Right lobe of liver (tissue), 6 donors: ENCODE measurements around the gene ZBTB48. TPM values are rescaled to one million over a fixed set of nuclear protein-coding genes. Genes with fewer than 3 reads are reported as not detected.

Experiments used
- ATAC-seq, 4 donors: fragments of 200-7000 bp; cut with Tn5 transposase; one replicate each; pipeline ENCODE4 v1.9.1; 2020; ENCODE audit warnings: mild to moderate bottlenecking in 4 of 4, moderate library complexity in 4 of 4
- DNase-seq, 3 donors: peaks; one replicate each; pipeline ENCODE4 v3.0.0-alpha.2; 2020
- H3K27ac ChIP-seq, 3 donors: fragments of 200-600 bp; one replicate each; pipeline ENCODE4 v1.8.0; 2022
- H3K27me3 ChIP-seq, 2 donors: fragments of 200-600 bp; one replicate each; pipeline ENCODE4 v1.8.0; 2022
- H3K36me3 ChIP-seq, 4 donors: fragments of 200-600 bp; sonication (generic) in 1 of 4; one replicate each; pipeline versions ENCODE4 v1.5.1 to v1.8.0; 2017 to 2022; ENCODE audit warnings: control low read depth in 1 of 4
- H3K4me1 ChIP-seq, 4 donors: fragments of 200-600 bp; sonication (generic) in 1 of 4; one replicate each; pipeline versions ENCODE4 v1.5.1 to v1.8.0; 2017 to 2022; ENCODE audit warnings: control low read depth in 1 of 4
- H3K4me3 ChIP-seq, 3 donors: fragments of 200-600 bp; one replicate each; pipeline ENCODE4 v1.8.0; 2022
- H3K9me3 ChIP-seq, 4 donors: fragments of 200-600 bp; sonication (generic) in 1 of 4; one replicate each; pipeline versions ENCODE4 v1.5.1 to v1.8.0; 2017 to 2022; ENCODE audit warnings: control low read depth in 1 of 4
- CTCF ChIP-seq, 4 donors: fragments of 200-600 bp in 3 of 4; fragments of 450-650 bp in 1 of 4; IDR thresholded peaks; one replicate each; pipeline versions ENCODE4 v1.5.1 to v1.8.0; 2016 to 2022; ENCODE audit warnings: antibody characterized with exemption in 4 of 4, mild to moderate bottlenecking in 2 of 4
- POLR2A ChIP-seq: fragments of 450-650 bp; IDR thresholded peaks from one replicate; pipeline ENCODE4 v1.6.1; 2017; ENCODE audit warnings: antibody characterized with exemption, mild to moderate bottlenecking
- WGBS: methylation state at CpG from one replicate; pipeline ENCODE4 v1.1.6; 2018; ENCODE audit warnings: low coverage, low lambda C conversion rate; ENCODE audit not compliant: insufficient coverage; ENCODE audit errors: missing lambda C conversion rate; 5-methylcytosine and 5-hydroxymethylcytosine counted together
- intact Hi-C, 2 donors: fragments of 100-400 bp; cut with DNase I; formaldehyde crosslinking; loops; one replicate each; pipeline versions ENCODE4 v1.11.2 to v1.14.1; 2022
- total RNA-seq, 6 experiments: library from RNA; depleted of rRNA in 2 of 6; stranded (reverse); fragments of >200 nt in 2 of 6; fragmentation: NEBNext Ultra II Directional in 3 of 6; extraction: Animal tissue kit (Norgen Biotek cat#: 25700) in 3 of 6; gene quantifications; one replicate each; pipeline versions ENCODE4 v1.1.0 to v1.2.4, GENCODE V29; 2016 to 2023
- donor health status: DM: no; HTN: yes; CAD: no.
- donor health status: DM: no; HTN: no; CAD: no.
- donor health status: DM: no; HTN: no; CAD: no.
- donor health status: DM: no; HTN: yes; CAD: no.
- donor health status: DM: no; HTN: yes; CAD: no.

Gene ZBTB48
- total RNA-seq, 6 experiments from 2014 or later = 5.9 to 43.1 (median 19.5) TPM

DNA sequence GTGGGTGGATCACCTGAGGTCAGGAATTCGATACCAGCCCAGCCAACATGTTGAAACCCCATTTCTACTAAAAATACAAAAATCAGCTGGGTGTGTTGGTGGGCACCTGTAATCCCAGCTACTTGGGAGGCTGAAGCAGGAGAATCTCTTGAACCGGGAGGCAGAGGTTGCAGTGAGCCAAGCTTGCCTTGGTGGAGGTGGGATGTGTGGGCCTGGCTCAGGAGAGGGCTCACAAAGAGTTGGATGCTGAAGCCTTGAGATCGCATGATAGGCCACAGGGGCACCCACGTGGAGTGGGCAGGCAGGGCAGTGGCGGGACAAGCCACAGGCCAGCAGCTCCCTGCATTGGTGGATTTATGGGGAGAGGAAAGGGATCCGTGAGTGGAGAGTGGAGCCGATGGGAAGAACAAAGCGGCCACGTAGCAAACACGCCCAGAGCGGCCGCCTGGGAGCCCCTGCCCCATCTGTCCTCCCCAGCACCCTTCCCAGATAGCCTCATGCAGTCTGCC, 49.2 kb downstream of the ZBTB48 start:
- Histone ChIP-seq H3K4me3 (no peak overlapping the region), H3K4me1 (peaks cover 0 to 15% (median 7%) of the 10 kb centered on the region in 4 donors), H3K27me3 (no peaks in the 10 kb centered on the region), H3K9me3 (no peaks in the 10 kb centered on the region), H3K36me3 (peaks cover 0 to 61% (median 2%) of the 10 kb centered on the region in 4 donors), H3K27ac (no peak overlapping the region)
- no peak for ATAC-seq
- DNase-seq = no peak
- intact Hi-C loops = no loop called here
- TF ChIP-seq CTCF (IDR thresholded peaks at IDR 0.05) = no peak
- TF ChIP-seq POLR2A = no peak
- 74% methylated on average over 4 of the region's 12 CpGs for WGBS

DNA sequence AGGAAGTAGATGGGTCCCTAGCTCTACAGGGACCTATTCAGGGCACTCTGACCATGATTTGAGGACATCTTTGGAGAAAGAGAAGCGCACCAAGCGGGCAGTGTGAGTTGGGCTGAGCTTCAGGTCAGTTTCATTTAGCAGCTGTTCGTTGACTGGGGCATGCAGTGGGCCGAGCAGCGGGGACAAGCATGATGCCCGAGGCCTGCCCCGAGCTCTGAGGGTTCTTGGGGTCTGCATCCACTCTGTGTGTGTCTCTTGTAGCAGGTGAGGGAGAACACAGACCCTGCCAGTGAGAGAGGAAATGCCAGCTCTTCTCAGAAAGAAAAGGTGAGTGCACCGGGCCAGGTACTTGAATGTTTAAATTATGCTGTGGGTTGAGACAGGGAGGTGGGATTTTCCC, 50.2 kb downstream of the ZBTB48 start:
- DNase-seq = no peak
- no peak overlapping the region for H3K4me3 ChIP-seq
- no peak for TF ChIP-seq POLR2A
- TF ChIP-seq CTCF (IDR thresholded peaks at IDR 0.05) = no peak
- peaks cover 0 to 65% (median 2%) of the 10 kb centered on the region in 4 donors for H3K36me3 ChIP-seq
- H3K4me1 ChIP-seq = peaks cover 0 to 7% (median 4%) of the 10 kb centered on the region in 4 donors
- no peak overlapping the region for H3K27ac ChIP-seq
- ATAC-seq = no peak
- no peaks in the 10 kb centered on the region for H3K27me3 ChIP-seq
- WGBS = no CpG with 5 or more reads among the region's 8 CpGs
- intact Hi-C loops = loop anchor here in 1 of 2 donors (10.0 kb wide), 1 partner anchor 145 kb away; no protein-coding TSS in a partner anchor
- no peaks in the 10 kb centered on the region for H3K9me3 ChIP-seq

- peaks cover 0 to 68% (median 4%) of the 10 kb centered on the region in 4 donors for H3K36me3 ChIP-seq
- H3K4me3 ChIP-seq = no peak overlapping the region
- ATAC-seq (no peak), DNase-seq (no peak)
- no peaks in the 10 kb centered on the region for H3K27me3 ChIP-seq
- H3K4me1 ChIP-seq = peaks cover 0 to 5% (median 2%) of the 10 kb centered on the region in 4 donors
- WGBS = 95% methylated on average over 4 of the region's 8 CpGs
- H3K27ac ChIP-seq = no peak overlapping the region
- TF ChIP-seq CTCF (IDR thresholded peaks at IDR 0.05) = no peak
- H3K9me3 ChIP-seq = no peaks in the 10 kb centered on the region
- intact Hi-C loops = loop anchor here in 1 of 2 donors (10.0 kb wide), 1 partner anchor 146 kb away; no protein-coding TSS in a partner anchor
Measured at GRCh38 chr1:6631058-6631457, 51.3 kb downstream of the ZBTB48 start.

DNA sequence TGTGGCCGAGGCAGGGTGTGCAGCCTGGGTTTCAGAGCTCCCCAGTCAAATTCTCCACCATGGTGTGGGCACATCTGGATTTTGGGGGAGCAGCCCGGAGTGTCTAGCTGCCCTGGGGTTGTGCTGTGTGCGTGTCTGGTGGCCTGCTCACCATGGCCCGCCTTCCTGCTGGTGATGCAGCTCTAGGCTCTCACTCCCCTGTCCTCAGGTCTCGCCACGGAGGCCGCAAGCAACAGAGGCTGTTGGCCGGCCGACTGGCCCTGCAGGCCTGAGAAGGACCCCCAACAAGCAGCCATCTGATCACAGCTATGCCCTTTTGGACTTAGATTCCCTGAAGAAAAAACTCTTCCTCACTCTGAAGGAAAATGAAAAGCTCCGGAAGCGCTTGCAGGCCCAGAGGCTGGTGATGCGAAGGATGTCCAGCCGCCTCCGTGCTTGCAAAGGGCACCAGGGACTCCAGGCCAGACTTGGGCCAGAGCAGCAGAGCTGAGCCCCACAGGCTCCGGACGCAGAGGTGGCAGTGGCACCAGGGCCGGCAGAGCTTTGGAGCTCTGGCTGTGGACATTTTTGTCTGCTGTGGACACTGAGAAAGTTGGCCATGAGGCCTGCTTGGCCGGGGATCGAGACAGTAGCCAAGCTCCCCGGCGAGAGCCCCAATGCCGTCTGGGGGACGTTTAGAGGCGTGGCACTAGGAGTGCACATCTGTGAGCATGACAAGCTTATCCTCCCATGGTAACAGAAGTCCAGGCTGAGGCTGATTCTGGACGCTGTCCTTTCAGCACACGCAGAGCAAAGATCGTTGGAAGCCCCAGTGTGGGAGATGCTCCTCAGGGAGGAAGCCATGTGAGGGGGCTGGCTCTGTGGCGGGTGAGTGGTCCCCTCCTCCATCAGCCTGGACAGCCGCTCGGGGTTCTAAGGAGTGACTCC, 53.1 kb downstream of the ZBTB48 start:
- intact Hi-C loops = loop anchor here in 1 of 2 donors (10.0 kb wide), 1 partner anchor 148 kb away; no protein-coding TSS in a partner anchor
- no peak overlapping the region for H3K4me3 ChIP-seq
- DNase-seq (no peak), ATAC-seq (no peak)
- H3K27me3 ChIP-seq = no peaks in the 10 kb centered on the region
- H3K9me3 ChIP-seq = no peaks in the 10 kb centered on the region
- WGBS = 90% methylated on average over 2 of the region's 30 CpGs
- TF ChIP-seq CTCF (IDR thresholded peaks at IDR 0.05) (no peak), POLR2A (no peak)
- no peaks in the 10 kb centered on the region for H3K4me1 ChIP-seq
- no peak overlapping the region for H3K27ac ChIP-seq
- peaks cover 0 to 82% (median 6%) of the 10 kb centered on the region in 4 donors for H3K36me3 ChIP-seq
